Measurements from ENCODE around the gene S100A14. TPM values are rescaled to one million over a fixed set of nuclear protein-coding genes. Genes with fewer than 3 reads are reported as not detected.
"Not testable (repeated sequence)": the region's sequence is repeated elsewhere in the genome, so short reads cannot be mapped to it uniquely, and the experiment has no call there.

The S100A14 gene
- total RNA-seq, 1 donor from 2014 or later = not detected

GRCh38 chr1:153642161-153642560, 26.0 kb upstream of the S100A14 start:
- no peak for TF ChIP-seq CTCF (IDR thresholded peaks at IDR 0.05)
- H3K36me3 Mint-ChIP-seq (ENCODE audit: low read depth) = peaks cover 96% of the 10 kb centered on the region
- ChIA-PET POLR2A (interaction anchor here (0.6 to 1.5 kb wide), 2 partner anchors 9 to 70 kb away, joined by 4 to 6 read pairs; no protein-coding TSS in a partner anchor), CTCF (interaction anchor here (0.7 kb wide), 1 partner anchor 30 kb away, joined by 3 read pairs; no protein-coding TSS in a partner anchor)
- ATAC-seq (ENCODE audit: low read depth) = no peak
- no peak overlapping the region for H3K4me3 Mint-ChIP-seq
- H3K27ac Mint-ChIP-seq = no peak overlapping the region
- no peak for DNase-seq
- peaks cover 15% of the 10 kb centered on the region for H3K4me1 Mint-ChIP-seq
- intact Hi-C loops (cut with micrococcal nuclease) = no loop called here
- H3K9me3 Mint-ChIP-seq = no peaks in the 10 kb centered on the region
- no peaks in the 10 kb centered on the region for H3K27me3 Mint-ChIP-seq

GRCh38 chr1:153640861-153641260, 24.7 kb upstream of the S100A14 start:
- no peaks in the 10 kb centered on the region for H3K9me3 Mint-ChIP-seq
- no peak overlapping the region for H3K27ac Mint-ChIP-seq
- H3K36me3 Mint-ChIP-seq (ENCODE audit: low read depth) = peaks cover 94% of the 10 kb centered on the region
- no peak overlapping the region for H3K4me3 Mint-ChIP-seq
- ChIA-PET POLR2A (interaction anchor here (1.0 to 2.1 kb wide), 4 partner anchors 11 to 69 kb away, joined by 3 to 8 read pairs (median 5); partner anchors contain the start of gene SNAPIN), CTCF (interaction anchor here (0.6 to 2.6 kb wide), 2 partner anchors 68 to 130 kb away, joined by 3 to 8 read pairs; no protein-coding TSS in a partner anchor)
- TF ChIP-seq CTCF (IDR thresholded peaks at IDR 0.05) = no peak
- H3K27me3 Mint-ChIP-seq = no peaks in the 10 kb centered on the region
- intact Hi-C loops (cut with micrococcal nuclease) = no loop called here
- no peak for ATAC-seq (ENCODE audit: low read depth)
- no peak for DNase-seq
- H3K4me1 Mint-ChIP-seq = peaks cover 26% of the 10 kb centered on the region

GRCh38 chr1:153640213-153640612, 24.1 kb upstream of the S100A14 start:
- CTCF ChIA-PET = interaction anchor here (1.5 to 2.6 kb wide), 2 partner anchors 68 to 107 kb away, joined by 3 to 8 read pairs; no protein-coding TSS in a partner anchor

GRCh38 chr1:153639280-153639679, 23.2 kb upstream of the S100A14 start:
- peaks cover 30% of the 10 kb centered on the region for H3K4me1 Mint-ChIP-seq

More at GRCh38 chr1:153640213-153640612, 24.1 kb upstream of the S100A14 start:
- H3K9me3 Mint-ChIP-seq; H3K27ac Mint-ChIP-seq; H3K4me3 Mint-ChIP-seq; intact Hi-C loops (cut with micrococcal nuclease); DNase-seq; H3K27me3 Mint-ChIP-seq; ATAC-seq (ENCODE audit: low read depth): not testable (repeated sequence)
- Mint-ChIP-seq H3K4me1 (peaks cover 27% of the 10 kb centered on the region), H3K36me3 (ENCODE audit: low read depth) (peaks cover 91% of the 10 kb centered on the region)
- POLR2A ChIA-PET = interaction anchor here (0.7 to 2.1 kb wide), 6 partner anchors 12 to 280 kb away, joined by 3 to 8 read pairs (median 4); partner anchors contain the start of gene SNAPIN

GRCh38 chr1:153638261-153638660, 22.1 kb upstream of the S100A14 start:
- intact Hi-C loops (cut with micrococcal nuclease) = no loop called here
- DNase-seq (no peak), ATAC-seq (ENCODE audit: low read depth) (no peak)
- Mint-ChIP-seq H3K9me3 (no peaks in the 10 kb centered on the region), H3K27me3 (no peaks in the 10 kb centered on the region), H3K4me3 (no peak overlapping the region), H3K27ac (no peak overlapping the region), H3K4me1 (peaks cover 35% of the 10 kb centered on the region), H3K36me3 (ENCODE audit: low read depth) (peaks cover 84% of the 10 kb centered on the region)
- TF ChIP-seq CTCF (IDR thresholded peaks at IDR 0.05) = no peak
- ChIA-PET CTCF (interaction anchor here (0.8 to 1.8 kb wide), 4 partner anchors 11 to 128 kb away, joined by 3 to 10 read pairs (median 4); partner anchors contain the start of gene S100A13), POLR2A (interaction anchor here (0.6 to 1.9 kb wide), 6 partner anchors 20 to 660 kb away, joined by 3 to 10 read pairs (median 5); partner anchors contain the start of gene SNAPIN)

More at GRCh38 chr1:153639280-153639679, 23.2 kb upstream of the S100A14 start:
- no peaks in the 10 kb centered on the region for H3K27me3 Mint-ChIP-seq
- no peak overlapping the region for H3K27ac Mint-ChIP-seq
- no peak for TF ChIP-seq CTCF (IDR thresholded peaks at IDR 0.05)
- no peak overlapping the region for H3K4me3 Mint-ChIP-seq
- DNase-seq (no peak), ATAC-seq (ENCODE audit: low read depth) (no peak)
- intact Hi-C loops (cut with micrococcal nuclease) = no loop called here
- H3K36me3 Mint-ChIP-seq (ENCODE audit: low read depth) = peaks cover 87% of the 10 kb centered on the region
- no peaks in the 10 kb centered on the region for H3K9me3 Mint-ChIP-seq
- ChIA-PET POLR2A (interaction anchor here (0.7 to 2.1 kb wide), 4 partner anchors 13 to 103 kb away, joined by 5 to 8 read pairs (median 6); partner anchors contain the start of genes S100A6 and SNAPIN), CTCF (interaction anchor here (1.5 to 2.6 kb wide), 2 partner anchors 67 to 106 kb away, joined by 3 to 8 read pairs; no protein-coding TSS in a partner anchor)
